MCF 10A (cell line): ENCODE results near the gene SHE. TPM values are rescaled to one million over a fixed set of nuclear protein-coding genes. Genes with fewer than 3 reads are reported as not detected.

Experiments used
- BruUV-seq: library from RNA; stranded (reverse); fragments of 400-500 nt; replicated peaks from 2 replicates; lab custom pipeline; 2021; lab: Mats Ljungman, UMichigan
- CTCF ChIA-PET: fragments of 300-600 bp; sonication (Branson Sonifier 250); formaldehyde crosslinking; extraction: SDS; loops from one replicate; lab custom pipeline; 2021; ENCODE audit warnings: antibody characterized with exemption, inconsistent platforms; lab: Yijun Ruan, JAX
- POLR2A ChIA-PET: fragments of 300-600, 350-650 bp; sonication (Branson Sonifier 250); formaldehyde crosslinking; extraction: SDS; loops from one replicate; lab custom pipeline; 2020; ENCODE audit warnings: antibody characterized with exemption, inconsistent platforms; lab: Yijun Ruan, JAX
- DNase-seq: peaks from one replicate; pipeline ENCODE4 v3.0.0-alpha.2; 2018; ENCODE audit not compliant: unreplicated experiment
- H3K27ac Mint-ChIP-seq: one replicate; pipeline ENCODE4 v1.8.0; 2022; ENCODE audit warnings: mild to moderate bottlenecking, low read depth, mixed read lengths; ENCODE audit not compliant: unreplicated experiment
- H3K27me3 Mint-ChIP-seq: one replicate; pipeline ENCODE4 v1.8.0; 2022; ENCODE audit warnings: mixed read lengths; ENCODE audit not compliant: insufficient read depth, unreplicated experiment
- H3K36me3 Mint-ChIP-seq: one replicate; pipeline ENCODE4 v1.8.0; 2022; ENCODE audit warnings: mild to moderate bottlenecking, moderate library complexity, mixed read lengths; ENCODE audit not compliant: insufficient read depth, unreplicated experiment
- H3K4me1 Mint-ChIP-seq: one replicate; pipeline ENCODE4 v1.8.0; 2022; ENCODE audit warnings: mixed read lengths; ENCODE audit not compliant: insufficient read depth, unreplicated experiment
- H3K4me3 Mint-ChIP-seq: one replicate; pipeline ENCODE4 v1.8.0; 2022; ENCODE audit warnings: mild to moderate bottlenecking, moderate library complexity, mixed read lengths; ENCODE audit not compliant: unreplicated experiment
- H3K9me3 Mint-ChIP-seq: one replicate; pipeline ENCODE4 v1.8.0; 2022; ENCODE audit warnings: mixed read lengths; ENCODE audit not compliant: unreplicated experiment
- CTCF ChIP-seq: fragments of 200-600 bp; IDR thresholded peaks from one replicate; pipeline ENCODE4 v1.8.0; 2022; ENCODE audit warnings: antibody characterized with exemption, mild to moderate bottlenecking; ENCODE audit not compliant: unreplicated experiment
- intact Hi-C: fragments of 100-400 bp; cut with micrococcal nuclease; formaldehyde crosslinking; loops from 2 replicates; pipeline ENCODE4 v1.14.1; 2022
- total RNA-seq: library from RNA; stranded (reverse); gene quantifications from 2 replicates; pipeline ENCODE4 v1.2.3, GENCODE V29; 2022

SHE gene
- total RNA-seq, 1 experiment from 2014 or later: not detected

GRCh38 chr1:154440036-154440804, 62.0 kb downstream of the SHE start:
- ChIA-PET POLR2A (interaction anchor here (1.1 to 26.0 kb wide), 2 partner anchors 22 to 28 kb away, joined by 3 to 1077 read pairs; partner anchors contain the start of gene IL6R), CTCF (interaction anchor here (0.6 to 1.0 kb wide), 2 partner anchors 14 to 423 kb away, joined by 3 read pairs; no protein-coding TSS in a partner anchor)
- TF ChIP-seq CTCF: no peak
- Mint-ChIP-seq H3K27me3 (no peaks in the 10 kb centered on the region), H3K4me3 (no peak overlapping the region), H3K36me3 (peaks cover 98% of the 10 kb centered on the region), H3K4me1 (peaks cover 35% of the 10 kb centered on the region), H3K9me3 (no peaks in the 10 kb centered on the region), H3K27ac (peak overlapping the region; percentile 49)
- no TSS peak for BruUV-seq
- intact Hi-C loops: no loop called here
- DNase-seq: no peak

DNA sequence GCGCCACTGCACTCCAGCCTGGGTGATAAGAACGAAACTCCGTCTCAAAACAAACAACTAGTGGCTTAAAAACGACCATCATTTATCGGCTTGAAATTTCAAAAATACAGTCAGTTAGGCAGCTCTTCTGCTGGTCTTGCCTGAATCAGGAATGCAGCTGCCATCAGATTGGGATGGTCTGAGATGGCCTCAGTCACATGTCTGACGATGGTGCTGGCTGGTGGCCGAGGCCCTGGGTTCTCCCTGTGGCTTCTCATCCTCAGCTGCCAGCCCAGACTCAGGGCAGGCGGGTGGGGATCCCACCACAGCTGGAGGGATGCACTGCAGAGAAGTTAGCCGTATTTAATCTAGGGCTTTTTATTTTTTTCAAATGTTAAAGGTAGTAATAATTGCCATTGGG, 65.8 kb downstream of the SHE start:
- Mint-ChIP-seq H3K4me1 (peaks cover 29% of the 10 kb centered on the region), H3K27me3 (no peaks in the 10 kb centered on the region), H3K9me3 (no peaks in the 10 kb centered on the region), H3K36me3 (peaks cover 90% of the 10 kb centered on the region), H3K27ac (no peak overlapping the region), H3K4me3 (no peak overlapping the region)
- TF ChIP-seq CTCF: no peak
- no peak for DNase-seq
- intact Hi-C loops: no loop called here
- no TSS peak for BruUV-seq
- POLR2A ChIA-PET: interaction anchor here (0.6 to 26.0 kb wide), 2 partner anchors 24 to 192 kb away, joined by 3 to 1077 read pairs; partner anchors contain the start of gene IL6R
- CTCF ChIA-PET: interaction anchor here (0.6 to 1.3 kb wide), 3 partner anchors 10 to 1084 kb away, joined by 3 to 4 read pairs (median 3); no protein-coding TSS in a partner anchor

- CTCF ChIA-PET: interaction anchor here (0.6 to 1.6 kb wide), 6 partner anchors 11 to 163 kb away, joined by 3 to 6 read pairs (median 3); no protein-coding TSS in a partner anchor
- H3K4me3 Mint-ChIP-seq: no peak overlapping the region
- DNase-seq: no peak
- H3K27me3 Mint-ChIP-seq: no peaks in the 10 kb centered on the region
- TF ChIP-seq CTCF: no peak
- peaks cover 90% of the 10 kb centered on the region for H3K36me3 Mint-ChIP-seq
- no peaks in the 10 kb centered on the region for H3K9me3 Mint-ChIP-seq
- intact Hi-C loops: no loop called here
- peaks cover 31% of the 10 kb centered on the region for H3K4me1 Mint-ChIP-seq
- POLR2A ChIA-PET: interaction anchor here (0.6 to 26.0 kb wide), 3 partner anchors 23 to 191 kb away, joined by 3 to 1077 read pairs (median 3); partner anchors contain the start of gene IL6R
- peak overlapping the region; percentile 16 for H3K27ac Mint-ChIP-seq
- no TSS peak for BruUV-seq
These were observed 66.5 kb downstream of the SHE start for GRCh38 chr1:154435599-154436200.
